HG03469 (cell line): Measurements from ENCODE around the gene NCKAP5.

Source experiments
- ATAC-seq: cut with Tn5 transposase; IDR thresholded peaks from one replicate; pipeline ENCODE4 v1.9.1; 2021; ENCODE audit warnings: mild to moderate bottlenecking, moderate library complexity, moderate number of reproducible peaks; ENCODE audit not compliant: unreplicated experiment

NCKAP5 gene

GRCh38 chr2:133346654-133347053 is 221.6 kb downstream of the NCKAP5 start:
- no peak for ATAC-seq

- no peak for ATAC-seq
These were observed 222.6 kb downstream of the NCKAP5 start for GRCh38 chr2:133345638-133346037.

- ATAC-seq: no peak
These were observed 223.4 kb downstream of the NCKAP5 start for GRCh38 chr2:133344849-133345248.

DNA sequence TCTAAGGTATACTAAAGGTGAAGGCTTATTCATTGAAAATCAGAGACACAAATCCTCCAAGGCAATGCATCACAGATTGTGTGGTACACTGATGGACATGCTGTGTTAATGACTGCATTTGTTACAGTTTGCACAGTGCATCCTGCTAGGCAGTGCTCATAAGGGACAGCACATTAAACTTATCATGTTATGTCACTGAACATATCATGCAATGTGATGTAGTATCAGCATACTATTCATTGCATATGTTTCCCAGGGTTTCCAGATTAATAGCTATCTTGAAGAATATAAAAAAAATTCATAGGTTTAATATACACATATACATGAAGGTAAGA is 225.3 kb downstream of the NCKAP5 start:
- no peak for ATAC-seq

DNA sequence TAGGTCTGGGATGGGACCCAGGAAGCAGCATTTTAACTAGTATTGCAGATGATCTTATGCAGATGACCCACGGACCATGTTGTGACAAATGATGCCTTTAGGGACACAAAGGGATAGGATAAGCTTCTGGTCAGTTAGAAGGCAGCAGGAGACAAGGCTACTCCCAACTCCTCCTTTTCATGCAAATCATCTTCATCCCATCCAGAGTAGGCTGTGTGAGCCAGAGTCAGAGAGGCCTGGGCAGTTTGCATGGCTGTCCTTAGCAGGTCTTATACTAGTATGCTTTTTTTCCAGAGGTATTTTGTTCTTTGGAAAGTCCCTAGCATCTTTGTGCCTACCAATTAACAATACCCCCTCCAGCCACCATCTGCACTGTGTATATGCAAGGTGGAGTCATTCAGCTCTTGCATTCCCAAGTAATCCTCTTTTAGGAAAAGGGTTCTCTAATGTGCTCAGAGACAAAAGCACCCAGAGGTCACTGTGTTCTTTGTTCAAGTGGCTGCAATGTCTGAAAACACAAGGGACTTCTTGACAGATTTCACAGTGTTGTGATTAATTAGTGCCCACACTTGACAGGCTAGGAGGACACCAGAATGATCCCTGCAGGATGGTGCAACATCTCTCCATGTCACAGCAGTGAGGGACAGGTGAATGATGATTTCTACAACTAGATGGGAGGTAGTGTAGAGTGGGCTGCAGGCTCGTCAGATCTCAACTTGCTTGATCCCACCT is 225.8 kb downstream of the NCKAP5 start:
- ATAC-seq: no peak

GRCh38 chr2:133341575-133341974 is 226.7 kb downstream of the NCKAP5 start:
- no peak for ATAC-seq

GRCh38 chr2:133338224-133338623 is 230.0 kb downstream of the NCKAP5 start:
- ATAC-seq: no peak

DNA sequence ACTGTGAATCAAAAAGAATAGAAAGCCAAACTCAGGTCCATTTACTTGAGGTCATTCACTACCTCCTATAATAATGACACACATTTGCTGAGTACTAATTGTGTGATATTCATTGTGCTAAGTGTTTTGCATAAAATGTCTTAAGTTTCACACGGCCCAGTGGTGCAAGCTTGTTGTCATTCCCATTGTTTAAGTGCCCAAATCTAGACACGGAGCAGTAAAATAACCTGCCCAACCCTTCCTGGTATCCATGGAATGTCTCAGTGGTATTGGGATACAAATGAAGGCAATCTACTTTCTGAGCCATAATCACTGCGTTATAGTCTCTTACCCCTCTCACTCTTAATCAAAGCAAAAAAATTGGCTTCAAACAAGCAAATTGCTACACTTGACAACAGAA is 233.3 kb downstream of the NCKAP5 start:
- ATAC-seq: no peak

- no peak for ATAC-seq
These were observed 235.1 kb downstream of the NCKAP5 start for GRCh38 chr2:133333181-133333580.

DNA sequence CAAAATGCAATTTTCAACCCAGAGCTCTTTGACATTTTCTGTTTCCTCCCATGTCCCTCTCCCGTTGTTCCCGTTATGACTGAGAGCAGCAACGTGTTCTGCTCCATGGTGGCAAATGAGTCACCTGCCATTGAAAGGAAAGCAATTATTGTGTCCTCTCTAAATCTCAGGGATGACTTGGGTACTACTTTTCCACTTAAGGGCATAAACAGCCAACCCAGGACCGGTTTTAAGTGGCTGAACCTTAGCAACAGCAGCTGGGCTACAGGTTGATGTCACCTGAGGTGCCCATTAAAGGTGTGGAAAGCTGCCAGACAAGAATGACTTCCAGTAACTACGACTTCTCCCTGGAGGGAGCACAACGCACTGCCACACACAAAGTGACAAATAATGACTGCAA is 236.8 kb downstream of the NCKAP5 start:
- no peak for ATAC-seq

- ATAC-seq: no peak
These were observed 241.4 kb downstream of the NCKAP5 start for GRCh38 chr2:133326652-133327397.

GRCh38 chr2:133324150-133324561 is 244.1 kb downstream of the NCKAP5 start:
- no peak for ATAC-seq

- no peak for ATAC-seq
These were observed 245.4 kb downstream of the NCKAP5 start for GRCh38 chr2:133322909-133323308.

- ATAC-seq: no peak
These were observed 251.1 kb downstream of the NCKAP5 start for GRCh38 chr2:133317178-133317577.

GRCh38 chr2:133316557-133316956 is 251.7 kb downstream of the NCKAP5 start:
- ATAC-seq: no peak

GRCh38 chr2:133315280-133315679 is 253.0 kb downstream of the NCKAP5 start:
- ATAC-seq: no peak

- ATAC-seq: no peak
These were observed 253.5 kb downstream of the NCKAP5 start for GRCh38 chr2:133314795-133315194.

DNA sequence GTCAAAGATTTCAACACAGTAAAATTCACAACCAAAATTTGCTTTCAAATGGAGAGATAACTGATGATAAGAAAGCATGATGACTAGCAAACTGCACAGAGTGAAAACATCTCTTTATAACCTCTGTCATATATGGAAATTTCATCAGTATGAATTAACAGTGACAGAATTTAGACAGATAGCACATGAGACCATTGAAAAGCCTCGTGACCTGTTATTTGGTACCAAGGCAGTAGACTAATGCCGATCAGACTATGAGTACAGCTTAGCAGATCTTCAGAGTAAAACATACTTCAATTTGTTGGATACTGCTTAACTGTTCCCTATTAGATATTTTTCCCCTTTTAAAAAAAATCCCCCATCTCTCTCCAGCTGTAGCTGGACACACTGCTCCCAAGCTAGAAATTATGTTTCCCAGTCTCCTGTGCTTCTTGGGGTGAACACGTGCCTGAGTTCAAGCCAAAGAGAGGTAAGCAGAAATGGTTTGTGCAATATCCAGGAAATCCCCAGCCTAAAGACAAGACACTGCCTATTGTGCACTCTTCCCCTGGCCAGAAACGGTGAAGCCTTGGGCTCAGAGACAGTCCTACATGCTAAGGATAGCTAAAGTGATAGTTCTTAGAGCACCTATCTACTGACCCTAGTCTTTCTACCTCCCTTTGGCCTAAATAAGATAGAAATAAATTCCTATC is 256.1 kb downstream of the NCKAP5 start:
- no peak for ATAC-seq

GRCh38 chr2:133306236-133306635 is 262.0 kb downstream of the NCKAP5 start:
- no peak for ATAC-seq

- no peak for ATAC-seq
These were observed 263.9 kb downstream of the NCKAP5 start for GRCh38 chr2:133304344-133304743.

DNA sequence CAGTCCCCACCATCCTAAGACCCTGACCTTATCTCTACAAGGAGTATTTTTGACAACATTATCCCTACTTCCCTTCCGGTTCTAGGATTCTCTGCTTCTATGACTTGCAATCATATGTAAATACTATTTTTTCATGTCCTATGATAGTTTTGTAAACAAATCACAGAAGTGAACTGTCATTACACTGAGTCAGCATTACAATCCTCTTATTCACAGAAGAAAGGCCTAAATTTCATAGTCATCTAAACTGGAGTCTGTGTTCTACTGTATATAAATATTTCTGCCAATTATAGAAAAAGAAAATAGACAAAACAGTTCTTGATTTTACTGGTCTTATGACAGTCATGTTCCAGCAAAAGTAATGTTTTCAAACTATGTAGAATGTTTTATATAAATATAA is 265.1 kb downstream of the NCKAP5 start:
- ATAC-seq: no peak

- ATAC-seq: no peak
These were observed 271.9 kb downstream of the NCKAP5 start for GRCh38 chr2:133296401-133296800.
